Type B pancreatic cell (in vitro differentiated cells): ENCODE data around the gene WDR93. TPM values are rescaled to one million over a fixed set of nuclear protein-coding genes. Genes with fewer than 3 reads are reported as not detected.

Experiments
- DNase-seq: peaks from one replicate; pipeline ENCODE4 v3.0.0; 2021; ENCODE audit warnings: mixed read lengths; ENCODE audit not compliant: unreplicated experiment; ENCODE audit errors: extremely low spot score
- H3K27ac Mint-ChIP-seq: 2 replicates; pipeline ENCODE4 v1.8.0; 2021; ENCODE audit warnings: mild to moderate bottlenecking, mixed read lengths
- H3K27me3 Mint-ChIP-seq: 2 replicates; pipeline ENCODE4 v1.8.0; 2021; ENCODE audit warnings: mixed read lengths
- H3K36me3 Mint-ChIP-seq: 2 replicates; pipeline ENCODE4 v1.8.0; 2021; ENCODE audit warnings: mixed read lengths
- H3K4me1 Mint-ChIP-seq: one replicate; pipeline ENCODE4 v1.8.0; 2021; ENCODE audit warnings: mixed read lengths; ENCODE audit not compliant: unreplicated experiment
- H3K4me3 Mint-ChIP-seq: 2 replicates; pipeline ENCODE4 v1.8.0; 2021; ENCODE audit warnings: mild to moderate bottlenecking, mixed read lengths
- H3K9me3 Mint-ChIP-seq: 2 replicates; pipeline ENCODE4 v1.8.0; 2021; ENCODE audit warnings: mixed read lengths
- total RNA-seq: library from RNA; stranded (reverse); gene quantifications from 2 replicates; pipeline ENCODE4 v1.2.1, GENCODE V29; 2021; ENCODE audit warnings: low replicate concordance
- TF ChIP-seq, protein P1 (sequence below): fragments of 200-600 bp; sonication (generic); conservative IDR thresholded peaks from 2 replicates; pipeline ENCODE4 v1.5.0; 2021; ENCODE audit warnings: antibody characterized with exemption, mild to moderate bottlenecking

Gene WDR93
- total RNA-seq, 1 donor from 2014 or later = 1.5 TPM

DNA sequence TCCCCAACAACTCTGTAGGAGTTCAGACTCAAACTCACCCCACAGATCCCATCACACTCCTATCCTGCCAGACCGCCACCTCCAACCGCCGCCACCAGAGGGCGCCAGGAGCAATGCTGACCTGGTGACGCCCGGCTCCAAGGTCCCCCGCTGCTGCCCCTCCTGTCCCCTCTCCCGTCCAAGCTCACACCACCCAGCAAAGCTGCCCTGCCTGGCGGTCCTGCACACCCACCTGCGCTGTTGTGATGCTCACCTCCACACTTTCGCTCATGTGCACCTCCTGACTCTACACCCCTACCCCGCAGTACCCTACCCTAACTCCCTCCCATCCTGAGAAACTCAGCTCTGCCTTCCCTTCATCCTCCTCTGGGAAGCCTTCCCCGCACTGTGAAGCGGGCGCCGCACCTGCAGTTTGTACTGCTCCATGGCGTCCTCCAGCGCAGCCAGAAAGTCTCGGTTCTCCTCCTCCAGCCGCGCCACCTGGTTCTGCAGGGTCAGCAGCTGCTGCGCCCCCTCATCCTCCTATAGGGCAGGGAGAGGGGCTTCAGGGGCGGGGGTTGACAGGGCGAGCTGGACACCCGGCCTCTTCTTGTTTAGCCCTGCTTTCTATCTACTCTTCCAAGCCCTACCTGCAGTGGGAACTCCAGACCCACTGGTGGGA lies 43.3 kb upstream of the WDR93 start:
- Mint-ChIP-seq H3K4me3 (no peak overlapping the region), H3K4me1 (peaks cover 4% of the 10 kb centered on the region), H3K27me3 (no peaks in the 10 kb centered on the region), H3K36me3 (peaks cover 8% of the 10 kb centered on the region), H3K27ac (no peak overlapping the region), H3K9me3 (no peaks in the 10 kb centered on the region)
- TF ChIP-seq, protein P1, sequence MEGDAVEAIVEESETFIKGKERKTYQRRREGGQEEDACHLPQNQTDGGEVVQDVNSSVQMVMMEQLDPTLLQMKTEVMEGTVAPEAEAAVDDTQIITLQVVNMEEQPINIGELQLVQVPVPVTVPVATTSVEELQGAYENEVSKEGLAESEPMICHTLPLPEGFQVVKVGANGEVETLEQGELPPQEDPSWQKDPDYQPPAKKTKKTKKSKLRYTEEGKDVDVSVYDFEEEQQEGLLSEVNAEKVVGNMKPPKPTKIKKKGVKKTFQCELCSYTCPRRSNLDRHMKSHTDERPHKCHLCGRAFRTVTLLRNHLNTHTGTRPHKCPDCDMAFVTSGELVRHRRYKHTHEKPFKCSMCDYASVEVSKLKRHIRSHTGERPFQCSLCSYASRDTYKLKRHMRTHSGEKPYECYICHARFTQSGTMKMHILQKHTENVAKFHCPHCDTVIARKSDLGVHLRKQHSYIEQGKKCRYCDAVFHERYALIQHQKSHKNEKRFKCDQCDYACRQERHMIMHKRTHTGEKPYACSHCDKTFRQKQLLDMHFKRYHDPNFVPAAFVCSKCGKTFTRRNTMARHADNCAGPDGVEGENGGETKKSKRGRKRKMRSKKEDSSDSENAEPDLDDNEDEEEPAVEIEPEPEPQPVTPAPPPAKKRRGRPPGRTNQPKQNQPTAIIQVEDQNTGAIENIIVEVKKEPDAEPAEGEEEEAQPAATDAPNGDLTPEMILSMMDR = peak; percentile 90
- DNase-seq = peak; percentile 86

DNA sequence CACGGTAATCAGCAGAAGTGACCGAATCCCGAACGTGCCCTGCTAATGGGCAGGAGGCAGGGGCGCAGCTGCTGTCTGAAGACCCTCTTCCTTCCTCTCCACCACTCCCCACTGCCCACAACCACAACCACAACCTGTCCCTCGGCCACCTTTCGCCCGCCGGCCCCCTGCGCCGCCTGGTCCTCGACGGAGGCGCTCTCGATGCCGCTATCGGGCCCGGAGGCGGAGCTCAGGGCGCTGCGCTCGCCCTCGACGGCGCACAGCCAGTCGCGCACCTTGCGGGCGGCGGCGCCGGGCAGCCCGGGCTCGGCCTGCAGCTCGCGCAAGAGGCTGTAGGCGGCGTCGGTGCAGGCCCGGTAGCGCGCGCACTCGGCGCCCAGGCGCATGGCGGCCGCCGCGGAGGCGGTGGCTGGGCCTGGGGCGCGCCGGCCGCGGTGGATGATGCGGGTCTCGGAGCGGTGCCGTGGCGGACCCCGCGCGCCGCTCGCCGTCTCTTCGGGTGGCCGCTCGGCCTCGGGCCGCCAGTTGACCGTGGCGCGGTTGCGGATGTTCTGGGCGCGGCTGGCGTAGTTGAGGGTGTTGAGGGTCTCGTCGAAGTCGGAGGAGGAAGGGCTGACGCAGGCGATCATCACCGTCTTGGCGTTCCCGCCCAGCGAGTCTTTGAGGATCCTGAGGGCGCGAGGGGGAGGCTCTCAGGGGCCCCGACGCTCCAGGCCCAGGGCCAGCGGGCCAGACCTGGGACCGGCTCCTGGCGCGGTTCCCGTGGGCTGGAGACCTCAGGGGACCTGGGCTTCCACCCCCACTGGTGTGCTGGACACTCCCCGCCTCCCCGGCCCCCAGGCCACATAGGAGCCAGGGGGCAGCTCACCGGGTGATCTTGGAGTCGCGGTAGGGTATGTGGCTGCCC lies 42.3 kb upstream of the WDR93 start:
- Mint-ChIP-seq H3K27me3 (no peaks in the 10 kb centered on the region), H3K27ac (no peak overlapping the region), H3K4me1 (peaks cover 7% of the 10 kb centered on the region), H3K36me3 (peaks cover 8% of the 10 kb centered on the region), H3K4me3 (no peak overlapping the region), H3K9me3 (no peaks in the 10 kb centered on the region)
- TF ChIP-seq, protein P1 = no peak
- no peak for DNase-seq

DNA sequence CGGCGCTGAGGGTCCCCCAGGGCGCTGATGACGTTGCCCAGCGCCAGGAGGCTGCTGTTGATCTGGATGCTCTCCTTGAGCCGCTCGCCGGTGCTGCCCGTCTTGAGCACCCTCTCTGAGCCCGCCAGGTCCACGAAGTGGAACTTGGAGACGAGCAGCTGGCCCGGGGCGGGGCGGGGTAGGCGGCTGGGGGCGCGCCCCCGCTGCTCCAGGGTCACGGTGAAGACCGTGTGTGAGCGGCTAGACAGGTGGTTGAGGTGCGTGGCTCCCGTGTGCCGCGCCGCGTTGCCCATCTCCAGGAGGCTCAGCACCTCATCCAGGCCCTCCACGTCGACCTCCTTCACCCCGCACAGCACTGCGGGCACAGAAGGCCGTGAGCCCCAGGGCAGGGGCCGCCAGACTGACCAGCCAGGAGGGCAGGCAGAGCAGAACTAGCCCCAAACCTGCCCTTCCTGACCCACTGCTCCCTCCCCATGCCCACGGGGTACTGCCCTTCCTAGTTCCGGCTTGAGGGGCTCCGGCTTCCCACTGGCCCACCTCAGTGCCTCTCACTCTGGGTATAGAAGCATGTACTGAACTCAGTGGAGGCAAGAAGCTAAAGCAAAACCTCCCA lies 41.5 kb upstream of the WDR93 start:
- H3K4me3 Mint-ChIP-seq = no peak overlapping the region
- H3K4me1 Mint-ChIP-seq = peaks cover 7% of the 10 kb centered on the region
- DNase-seq = no peak
- H3K9me3 Mint-ChIP-seq = no peaks in the 10 kb centered on the region
- no peak overlapping the region for H3K27ac Mint-ChIP-seq
- TF ChIP-seq, protein P1 = no peak
- no peaks in the 10 kb centered on the region for H3K27me3 Mint-ChIP-seq
- peaks cover 8% of the 10 kb centered on the region for H3K36me3 Mint-ChIP-seq

DNA sequence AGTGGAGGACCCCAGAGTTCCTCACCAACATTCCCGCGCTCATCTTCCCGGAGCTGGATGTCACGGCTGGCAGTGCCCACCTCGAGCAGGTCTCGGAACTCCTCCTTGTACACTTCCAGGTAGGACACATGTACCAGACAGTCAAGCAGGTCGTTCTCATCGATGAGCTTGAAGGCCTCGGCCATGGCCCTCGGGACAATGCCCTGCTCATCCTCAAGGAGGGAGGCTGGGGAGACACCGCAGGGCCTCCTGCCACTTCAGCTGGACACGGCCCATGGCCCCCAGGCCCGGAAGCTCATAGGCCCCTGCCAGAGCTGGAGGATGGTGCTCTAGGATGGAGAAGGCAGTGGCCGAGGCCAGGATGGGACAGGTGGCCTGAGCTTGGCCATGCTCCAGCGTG lies 40.9 kb upstream of the WDR93 start:
- no peak overlapping the region for H3K27ac Mint-ChIP-seq
- H3K4me3 Mint-ChIP-seq = no peak overlapping the region
- peaks cover 4% of the 10 kb centered on the region for H3K27me3 Mint-ChIP-seq
- TF ChIP-seq, protein P1 = no peak
- peaks cover 8% of the 10 kb centered on the region for H3K36me3 Mint-ChIP-seq
- DNase-seq = no peak
- H3K9me3 Mint-ChIP-seq = no peaks in the 10 kb centered on the region
- H3K4me1 Mint-ChIP-seq = peaks cover 12% of the 10 kb centered on the region

DNA sequence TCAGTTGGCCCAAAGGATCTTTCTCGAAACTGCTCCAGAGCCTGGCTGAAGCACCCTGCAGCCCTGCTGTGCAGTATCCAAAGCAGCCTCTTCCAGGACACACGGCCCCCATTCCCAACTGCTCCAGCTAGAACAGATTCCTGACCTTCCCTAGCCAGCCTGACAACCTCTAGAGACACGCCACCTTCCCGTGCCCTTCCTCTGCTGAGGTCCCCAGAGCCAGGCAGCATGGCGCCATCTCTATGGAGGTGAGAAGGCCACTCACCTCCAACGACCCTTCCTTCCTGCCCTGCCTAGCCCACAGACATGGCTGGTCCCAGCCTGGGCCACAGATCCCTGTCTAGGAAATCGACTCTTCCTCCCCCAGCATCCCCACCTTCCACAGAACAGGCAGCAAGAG lies 38.5 kb upstream of the WDR93 start:
- TF ChIP-seq, protein P1 = no peak
- no peak for DNase-seq
- Mint-ChIP-seq H3K4me1 (peaks cover 15% of the 10 kb centered on the region), H3K4me3 (peak overlapping the region; percentile 58), H3K9me3 (no peaks in the 10 kb centered on the region), H3K27ac (no peak overlapping the region), H3K27me3 (peaks cover 5% of the 10 kb centered on the region), H3K36me3 (peaks cover 6% of the 10 kb centered on the region)
